GM18858 (cell line): Measurements from ENCODE around the gene TBC1D24.
"Not testable (repeated sequence)": the region's sequence is repeated elsewhere in the genome, so short reads cannot be mapped to it uniquely, and the experiment has no call there.

ENCODE experiments used
- ATAC-seq: cut with Tn5 transposase; IDR thresholded peaks from one replicate; pipeline ENCODE4 v1.9.1; 2021; ENCODE audit not compliant: unreplicated experiment

The TBC1D24 gene

DNA sequence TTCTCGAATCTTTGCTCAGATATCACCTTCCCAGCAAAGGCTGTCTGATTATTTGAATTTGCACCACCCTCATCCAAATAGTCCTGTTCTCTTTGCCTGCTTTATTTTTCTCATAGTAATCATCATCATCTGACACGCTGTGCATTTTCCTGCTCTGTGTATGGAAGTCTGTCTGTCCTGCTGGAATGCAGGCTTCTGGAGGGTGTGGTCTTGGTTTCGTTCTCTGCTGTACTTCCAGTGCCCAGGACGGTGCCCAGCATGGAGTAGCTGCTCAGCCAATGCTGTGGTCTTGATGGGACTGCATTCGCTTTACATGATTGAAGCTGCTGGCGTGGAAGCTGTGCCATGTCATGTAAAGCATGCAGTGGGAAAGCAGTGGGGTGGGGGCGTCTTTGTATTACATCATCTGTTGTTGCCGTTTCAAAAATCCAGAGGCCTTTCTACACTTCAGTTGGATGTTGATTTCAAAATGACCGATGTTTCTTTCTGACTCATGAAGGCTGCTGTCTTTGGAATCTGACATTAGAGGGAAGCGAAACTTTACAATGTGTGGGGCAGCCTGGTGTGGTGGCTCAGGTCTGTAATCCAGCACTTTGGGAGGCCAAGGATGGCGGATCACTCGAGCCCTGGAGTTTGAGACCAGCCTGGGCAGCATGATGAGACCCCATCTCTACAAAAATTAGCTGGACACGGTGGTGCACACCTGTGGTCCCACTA, 79.9 kb downstream of the TBC1D24 start:
- ATAC-seq, result not testable (repeated sequence)
